HG03460 (cell line): ENCODE measurements around the gene FTCD.
"Not testable (repeated sequence)": the region's sequence is repeated elsewhere in the genome, so short reads cannot be mapped to it uniquely, and the experiment has no call there.

ENCODE experiments used
- ATAC-seq: cut with Tn5 transposase; IDR thresholded peaks from one replicate; pipeline ENCODE4 v1.9.1; 2021; ENCODE audit not compliant: unreplicated experiment

FTCD gene

DNA sequence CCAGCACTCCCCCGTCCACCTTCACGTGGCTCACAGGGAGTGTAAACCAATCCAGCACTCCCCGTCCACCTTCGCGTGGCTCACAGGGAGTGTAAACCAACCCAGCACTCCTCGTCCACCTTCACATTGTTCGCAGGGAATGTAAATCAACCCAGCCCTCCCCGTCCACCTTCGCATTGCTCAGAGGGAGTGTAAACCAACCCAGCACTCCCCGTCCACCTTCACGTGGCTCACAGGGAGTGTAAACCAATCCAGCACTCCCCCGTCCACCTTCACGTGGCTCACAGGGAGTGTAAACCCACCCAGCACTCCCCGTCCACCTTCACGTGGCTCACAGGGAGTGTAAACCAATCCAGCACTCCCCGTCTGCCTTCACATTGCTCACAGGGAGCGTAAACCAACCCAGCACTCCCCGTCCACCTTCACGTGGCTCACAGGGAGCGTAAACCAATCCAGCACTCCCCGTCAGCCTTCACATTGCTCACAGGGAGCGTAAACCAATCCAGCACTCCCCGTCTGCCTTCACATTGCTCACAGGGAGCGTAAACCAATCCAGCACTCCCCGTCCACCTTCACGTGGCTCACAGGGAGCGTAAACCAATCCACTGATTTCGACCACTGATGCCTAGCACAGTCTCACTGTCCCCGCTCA lies 14.9 kb downstream of the FTCD start:
- ATAC-seq: not testable (repeated sequence)

DNA sequence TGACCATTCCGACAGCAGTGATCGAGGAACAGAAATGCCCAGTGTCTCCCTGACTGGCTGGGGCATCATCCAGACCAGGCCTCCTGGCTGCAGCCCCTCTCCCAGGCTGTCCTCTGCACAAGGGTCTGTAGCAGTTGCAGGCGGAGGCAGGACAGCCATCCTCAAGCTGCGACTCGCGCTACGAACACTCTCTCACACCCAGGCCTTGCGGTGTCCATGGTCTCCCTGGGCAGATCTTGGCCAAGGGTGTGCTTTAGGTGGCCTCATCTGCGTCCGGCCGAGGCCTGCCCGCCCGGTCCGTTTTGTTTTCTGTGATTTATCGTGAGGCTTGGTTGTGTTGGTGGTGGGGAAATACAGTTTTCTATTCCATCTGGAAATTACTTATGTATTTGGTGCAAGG lies 15.7 kb downstream of the FTCD start:
- ATAC-seq: no peak

DNA sequence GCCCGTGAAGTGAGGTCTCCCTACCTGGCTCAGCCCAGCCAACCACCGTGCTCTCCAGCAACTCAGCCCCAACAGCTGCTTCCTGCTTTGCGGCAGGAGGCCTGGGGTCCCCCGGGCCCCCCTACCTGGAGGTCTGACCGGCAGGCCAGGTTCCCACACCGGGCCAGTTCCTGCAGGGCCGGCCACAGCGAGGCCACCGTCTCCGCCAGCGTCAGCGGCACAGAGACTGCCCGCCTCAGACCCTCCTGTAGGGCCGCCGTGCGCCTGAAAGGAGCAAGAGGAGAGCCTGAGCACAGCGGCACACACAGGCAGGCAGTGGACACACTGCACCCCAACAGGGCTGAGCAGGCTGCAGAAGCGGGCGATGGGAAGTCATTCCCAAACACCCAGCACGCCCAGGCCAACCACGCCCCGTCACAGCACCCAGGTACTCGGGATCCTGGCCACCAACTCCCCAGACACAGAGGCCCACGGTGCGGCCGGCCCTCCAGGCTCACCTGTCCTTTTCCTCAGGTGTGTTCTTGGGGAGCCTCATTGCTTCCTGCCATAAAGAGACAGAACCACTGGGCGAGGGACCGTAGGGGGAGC lies 16.9 kb downstream of the FTCD start:
- no peak for ATAC-seq

DNA sequence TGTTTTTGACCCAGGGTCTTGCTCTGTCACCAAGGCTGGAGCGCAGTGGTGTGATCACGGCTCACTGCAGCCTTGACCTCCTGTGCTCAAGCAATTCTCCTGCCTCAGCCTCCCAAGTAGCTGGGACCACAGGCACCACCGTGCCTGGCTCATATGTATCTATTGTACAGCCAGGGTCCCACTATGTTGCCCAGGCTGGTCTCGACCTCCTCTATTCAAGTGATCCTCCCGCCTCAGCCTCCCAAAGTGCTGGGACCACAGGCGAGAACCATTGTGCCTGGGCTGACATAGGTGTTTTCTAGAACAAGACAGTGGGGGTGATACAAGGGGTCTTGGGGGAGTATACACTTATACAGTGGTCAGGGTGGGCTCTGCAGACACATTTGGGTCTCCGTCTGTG lies 17.5 kb downstream of the FTCD start:
- no peak for ATAC-seq

DNA sequence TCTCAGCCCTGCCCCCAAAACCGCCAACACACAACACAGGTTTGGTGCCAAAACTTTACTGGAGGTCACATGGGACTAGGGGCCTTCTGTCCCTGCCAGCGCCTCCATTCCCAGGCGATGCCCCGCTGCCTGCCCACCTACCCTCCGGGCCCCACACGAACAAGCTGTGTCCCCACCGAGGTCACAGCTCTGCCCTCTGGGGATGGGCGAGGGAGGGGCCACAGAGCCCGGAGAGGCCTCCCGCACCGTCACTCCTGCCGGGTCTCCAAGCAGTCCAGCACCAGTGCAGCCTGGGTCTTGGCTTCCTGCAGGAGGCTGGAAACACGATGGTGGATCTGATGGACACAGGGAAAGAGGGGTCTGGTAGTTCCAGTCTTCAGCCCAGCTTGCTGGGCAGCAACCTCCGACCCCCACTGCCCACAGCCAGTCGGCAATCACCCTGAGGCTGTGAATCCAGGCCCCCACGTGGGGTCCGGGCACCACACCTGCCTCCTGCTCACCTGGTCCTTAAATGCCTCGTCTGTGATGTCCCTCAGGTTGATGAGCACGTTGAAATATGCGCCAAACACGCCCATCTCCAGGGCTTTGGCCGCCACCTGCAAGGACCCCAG lies 18.5 kb downstream of the FTCD start:
- ATAC-seq: no peak

DNA sequence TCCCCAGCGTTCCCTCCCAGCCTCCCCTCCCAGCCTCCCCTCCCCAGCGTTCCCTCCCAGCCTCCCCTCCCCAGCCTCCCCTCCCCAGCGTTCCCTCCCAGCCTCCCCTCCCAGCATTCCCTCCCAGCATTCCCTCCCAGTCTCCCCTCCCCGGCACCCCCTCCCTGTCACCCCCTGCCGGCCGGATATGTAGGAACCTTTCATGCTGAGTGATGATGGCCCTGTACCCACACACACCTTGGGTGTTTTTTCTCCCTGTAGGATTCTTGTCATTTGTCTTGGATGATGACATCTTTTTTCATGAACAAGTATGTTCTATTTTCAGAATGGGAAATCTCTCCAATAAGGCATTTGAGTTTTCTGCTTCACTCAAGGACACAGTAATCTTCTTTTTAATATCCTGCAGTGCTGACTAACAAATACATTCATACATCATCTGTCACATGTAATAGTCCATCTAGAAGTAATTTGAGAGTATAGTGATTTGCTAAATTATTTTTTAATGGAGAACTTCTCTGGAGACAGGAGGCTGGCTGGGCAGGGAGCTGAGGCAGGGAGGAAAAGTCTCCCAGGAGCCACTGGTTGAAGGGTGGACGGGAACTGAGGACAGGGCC lies 19.5 kb downstream of the FTCD start:
- no peak for ATAC-seq

DNA sequence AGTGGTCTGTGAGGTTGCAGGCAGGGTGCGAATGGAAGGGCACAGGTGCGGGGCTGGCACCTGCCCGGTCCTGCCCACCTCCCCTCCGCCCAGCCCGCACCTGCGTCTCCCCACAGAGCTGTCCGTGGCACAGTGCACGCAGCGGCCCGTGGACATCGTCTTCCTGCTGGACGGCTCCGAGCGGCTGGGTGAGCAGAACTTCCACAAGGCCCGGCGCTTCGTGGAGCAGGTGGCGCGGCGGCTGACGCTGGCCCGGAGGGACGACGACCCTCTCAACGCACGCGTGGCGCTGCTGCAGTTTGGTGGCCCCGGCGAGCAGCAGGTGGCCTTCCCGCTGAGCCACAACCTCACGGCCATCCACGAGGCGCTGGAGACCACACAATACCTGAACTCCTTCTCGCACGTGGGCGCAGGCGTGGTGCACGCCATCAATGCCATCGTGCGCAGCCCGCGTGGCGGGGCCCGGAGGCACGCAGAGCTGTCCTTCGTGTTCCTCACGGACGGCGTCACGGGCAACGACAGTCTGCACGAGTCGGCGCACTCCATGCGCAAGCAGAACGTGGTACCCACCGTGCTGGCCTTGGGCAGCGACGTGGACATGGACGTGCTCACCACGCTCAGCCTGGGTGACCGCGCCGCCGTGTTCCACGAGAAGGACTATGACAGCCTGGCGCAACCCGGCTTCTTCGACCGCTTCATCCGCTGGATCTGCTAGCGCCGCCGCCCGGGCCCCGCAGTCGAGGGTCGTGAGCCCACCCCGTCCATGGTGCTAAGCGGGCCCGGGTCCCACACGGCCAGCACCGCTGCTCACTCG lies 23.3 kb downstream of the FTCD start:
- ATAC-seq: no peak

DNA sequence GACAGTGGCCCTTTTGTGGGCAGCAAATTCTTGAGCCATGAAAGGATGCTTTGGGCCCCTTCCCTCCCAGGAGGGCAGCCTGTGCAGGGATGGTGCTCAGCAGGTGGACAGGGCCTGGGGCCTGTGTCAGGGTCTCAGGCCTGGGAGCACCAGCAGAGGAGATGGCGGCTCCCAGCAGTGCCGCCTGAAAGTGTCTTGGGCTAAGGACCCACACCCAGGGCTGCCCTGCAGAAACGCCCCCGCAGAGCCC lies 23.9 kb downstream of the FTCD start:
- no peak for ATAC-seq

DNA sequence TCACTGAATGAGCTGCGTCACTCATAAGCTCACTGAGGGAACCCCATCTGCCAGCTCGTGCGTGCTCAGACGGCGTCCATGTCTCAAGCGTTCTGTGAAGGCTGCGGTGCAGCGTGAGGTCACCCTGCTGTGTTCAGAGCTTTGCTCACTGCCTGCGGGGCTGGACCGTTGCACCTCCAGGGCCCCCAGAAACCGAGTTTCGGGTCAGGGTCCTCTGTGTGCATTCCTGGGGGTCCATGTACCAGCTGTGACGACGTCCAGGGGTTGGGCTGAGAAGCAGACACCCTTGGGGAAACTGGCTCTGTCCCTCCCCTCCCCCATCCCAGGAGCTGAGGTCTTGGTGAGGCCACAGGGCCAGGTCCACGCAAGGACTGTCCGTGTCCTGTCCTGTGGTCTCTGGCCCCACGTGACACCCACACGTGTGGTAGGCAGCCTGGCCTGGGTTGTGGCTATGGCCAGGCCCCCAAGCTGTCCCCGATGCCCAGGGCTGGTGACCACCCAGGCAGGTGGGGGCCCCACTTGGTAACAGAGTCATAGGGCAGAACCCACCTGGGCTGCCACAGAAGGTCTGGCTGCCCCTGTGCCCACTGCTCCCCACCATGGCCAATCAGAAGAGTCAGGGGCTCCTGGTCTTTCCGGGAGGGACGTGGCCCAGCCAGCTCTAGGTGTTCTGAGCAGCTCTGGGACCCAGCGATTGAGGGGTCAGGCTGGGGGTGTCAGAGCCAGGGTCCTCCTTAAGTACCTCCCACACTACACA lies 24.4 kb downstream of the FTCD start:
- no peak for ATAC-seq

DNA sequence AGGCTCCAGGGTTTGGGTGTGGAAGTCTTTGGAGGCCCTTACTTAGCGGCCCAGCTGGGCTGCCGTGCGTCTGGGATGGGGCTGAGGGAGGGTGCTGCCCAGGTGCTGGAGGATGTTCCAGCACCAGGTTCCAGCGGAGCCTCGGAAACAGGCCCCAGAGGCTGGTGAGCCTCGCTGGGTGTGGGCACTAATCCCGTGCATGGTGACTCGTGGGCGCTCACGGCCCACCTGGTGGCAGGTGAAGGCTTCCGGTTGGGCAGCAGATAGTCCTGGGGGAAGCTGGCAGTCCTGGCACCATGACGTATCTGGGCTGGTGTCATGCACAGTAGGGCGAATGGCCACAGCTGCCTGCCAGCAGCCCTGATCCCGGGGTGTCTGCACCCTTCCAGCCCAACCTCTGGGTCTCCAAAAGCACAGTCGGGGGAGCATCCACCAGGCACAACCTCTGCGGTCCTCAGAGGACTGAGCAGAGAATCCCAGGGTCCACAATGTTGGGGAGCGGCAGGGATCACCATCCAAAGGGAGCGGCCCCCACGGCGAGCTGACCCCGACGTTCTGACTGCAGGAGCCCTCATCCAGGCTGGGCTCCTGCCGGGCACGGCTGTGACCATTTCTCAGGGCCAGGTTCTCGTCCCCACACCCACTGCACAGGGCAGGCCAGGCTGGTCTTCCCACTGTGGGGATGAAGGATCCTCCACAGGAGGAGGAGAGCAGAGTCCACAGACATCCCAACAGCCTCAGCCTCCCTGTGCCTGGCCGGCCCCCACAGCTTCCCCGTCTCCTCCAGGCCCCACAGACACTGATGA lies 25.3 kb downstream of the FTCD start:
- no peak for ATAC-seq

DNA sequence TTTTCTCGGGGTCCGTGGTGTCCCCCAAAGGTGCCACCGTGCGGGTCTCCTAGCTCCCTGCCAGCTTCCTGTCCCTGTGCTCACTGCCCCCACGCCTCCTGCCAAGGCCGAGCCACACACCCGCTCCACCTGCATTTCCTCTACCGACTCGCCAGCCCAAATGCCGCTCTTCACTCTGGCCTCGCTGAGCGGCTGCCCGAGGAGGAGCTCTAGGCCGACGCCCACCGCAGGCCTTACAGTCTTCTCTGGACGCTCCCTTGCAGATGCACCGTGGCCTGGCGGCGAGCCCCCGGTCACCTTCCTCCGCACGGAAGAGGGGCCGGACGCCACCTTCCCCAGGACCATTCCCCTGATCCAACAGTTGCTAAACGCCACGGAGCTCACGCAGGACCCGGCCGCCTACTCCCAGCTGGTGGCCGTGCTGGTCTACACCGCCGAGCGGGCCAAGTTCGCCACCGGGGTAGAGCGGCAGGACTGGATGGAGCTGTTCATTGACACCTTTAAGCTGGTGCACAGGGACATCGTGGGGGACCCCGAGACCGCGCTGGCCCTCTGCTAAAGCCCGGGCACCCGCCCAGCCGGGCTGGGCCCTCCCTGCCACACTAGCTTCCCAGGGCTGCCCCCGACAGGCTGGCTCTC lies 26.3 kb downstream of the FTCD start:
- no peak for ATAC-seq

DNA sequence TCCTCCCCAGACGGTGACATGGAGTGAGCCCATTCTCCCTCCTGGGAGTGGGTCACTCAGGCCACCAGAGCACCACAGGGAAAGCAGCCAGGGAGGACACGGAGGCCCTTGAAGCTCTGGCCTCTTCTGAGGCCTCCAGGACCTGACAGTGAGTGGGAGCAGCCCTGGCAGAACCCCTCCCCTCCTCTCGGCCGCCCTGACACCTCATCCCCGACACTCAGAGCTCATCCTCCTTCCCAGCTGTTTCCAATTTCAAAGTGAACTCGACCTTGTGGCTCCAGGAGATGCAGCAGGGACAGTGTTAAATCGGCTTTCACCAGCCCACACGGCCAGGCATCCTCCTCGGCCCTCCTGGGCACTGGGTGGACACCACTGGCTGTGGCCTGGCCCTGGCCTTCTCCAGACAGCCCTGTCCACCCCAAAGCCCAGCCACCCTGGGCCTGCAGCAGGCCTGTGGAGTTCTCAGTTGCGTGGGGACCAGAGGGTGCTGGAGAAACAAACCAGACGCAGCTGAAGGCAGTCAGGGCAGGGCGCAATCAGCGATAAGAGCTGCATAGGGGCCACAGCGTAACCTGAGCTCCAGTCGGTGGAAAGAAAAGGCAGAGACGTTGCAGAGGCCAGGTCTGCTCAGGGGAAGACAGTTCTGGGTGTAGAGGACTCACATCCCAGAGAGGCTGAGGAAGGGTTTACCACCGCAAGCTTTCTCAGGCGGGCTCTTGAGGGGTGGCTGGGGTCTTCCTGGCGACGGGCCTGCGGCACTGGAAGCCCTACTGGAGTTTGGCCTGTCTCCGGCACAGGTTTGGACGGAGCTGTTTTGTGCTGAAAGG lies 27.1 kb downstream of the FTCD start:
- no peak for ATAC-seq

DNA sequence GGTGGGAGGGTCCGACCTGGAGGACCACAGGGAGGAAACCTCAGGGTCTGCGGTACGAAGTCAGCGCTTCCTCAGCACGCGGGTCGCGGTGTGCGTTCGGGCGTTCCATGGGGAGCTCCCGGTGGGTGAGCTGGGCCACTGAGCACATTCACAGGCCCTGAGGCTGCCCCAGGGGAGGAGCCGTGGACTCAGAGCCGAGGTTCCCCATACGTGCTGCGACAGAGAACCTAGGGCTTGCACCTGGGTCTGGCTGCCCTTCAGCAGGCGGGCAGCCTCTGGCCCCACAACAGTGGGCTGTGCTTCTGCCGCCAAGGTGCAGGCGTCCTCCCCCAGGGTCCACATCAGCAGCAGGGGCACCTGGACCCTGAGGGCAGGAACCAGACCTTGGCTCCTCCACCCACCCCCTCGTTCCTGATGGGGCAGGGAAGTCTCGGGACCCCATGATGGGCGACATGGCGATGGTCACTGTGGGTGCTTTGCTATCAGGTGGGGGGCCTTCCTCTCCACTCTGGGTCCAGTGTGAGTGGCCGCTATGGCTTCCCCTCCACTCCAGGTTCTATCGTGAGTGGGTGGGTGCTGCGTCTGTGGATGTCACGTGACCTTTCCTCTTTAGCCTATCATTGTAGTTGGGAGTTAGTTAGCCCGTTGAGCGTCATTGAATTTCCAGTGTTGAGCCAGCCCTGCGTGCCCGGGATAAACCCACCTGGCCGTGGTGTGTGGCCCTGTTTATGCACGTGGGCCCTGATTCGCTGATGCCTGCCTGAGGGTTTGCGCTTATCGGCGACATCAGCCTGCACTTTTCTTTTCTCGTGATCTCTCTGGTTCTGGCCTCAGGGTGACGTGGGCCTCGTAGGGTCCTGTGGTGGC lies 27.9 kb downstream of the FTCD start:
- ATAC-seq: no peak

DNA sequence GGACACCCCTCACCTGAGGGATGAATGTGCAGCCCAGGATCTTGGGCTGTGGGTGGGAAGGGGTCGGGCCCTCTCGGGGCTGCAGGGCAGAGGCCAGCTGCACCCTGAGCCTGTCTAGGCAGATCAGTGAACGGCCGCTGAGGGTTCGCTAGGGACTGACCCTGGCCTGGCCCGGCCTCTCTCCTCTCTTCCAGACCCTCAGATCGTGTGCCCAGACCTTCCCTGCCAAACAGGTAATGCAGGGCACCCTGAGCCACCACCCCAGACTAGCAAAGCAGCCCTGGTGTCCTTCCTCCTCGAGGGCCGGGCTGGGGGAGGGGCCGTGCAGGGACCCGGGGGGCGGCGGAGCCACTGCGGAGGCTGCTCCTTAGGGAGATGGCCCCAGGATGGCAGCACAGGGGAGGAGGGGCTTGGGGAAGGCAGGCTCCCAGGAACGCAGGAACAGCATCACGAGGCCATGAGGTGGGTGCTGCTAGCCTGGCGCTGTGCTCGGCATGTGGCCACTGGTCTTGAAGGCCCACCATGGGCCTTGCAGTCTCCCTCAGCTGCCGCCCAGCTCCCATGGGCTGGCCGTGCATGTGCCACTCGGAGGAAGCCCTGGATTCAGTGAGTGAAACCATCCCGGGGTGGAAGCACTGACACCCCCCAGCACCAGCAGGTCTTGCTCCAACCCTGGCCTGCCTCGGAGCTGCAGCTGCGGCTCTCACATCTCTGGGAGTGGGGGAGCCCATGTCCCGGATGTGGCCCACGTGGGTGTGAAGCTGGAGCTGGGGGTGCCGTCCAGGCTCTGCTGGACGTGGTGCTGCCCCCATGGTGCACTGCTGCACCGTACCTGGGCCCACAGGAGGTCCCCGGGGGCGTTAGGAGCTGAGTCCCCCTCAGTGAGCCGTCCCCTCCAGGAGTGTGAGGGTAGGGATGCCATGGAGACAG lies 28.8 kb downstream of the FTCD start:
- ATAC-seq: no peak

DNA sequence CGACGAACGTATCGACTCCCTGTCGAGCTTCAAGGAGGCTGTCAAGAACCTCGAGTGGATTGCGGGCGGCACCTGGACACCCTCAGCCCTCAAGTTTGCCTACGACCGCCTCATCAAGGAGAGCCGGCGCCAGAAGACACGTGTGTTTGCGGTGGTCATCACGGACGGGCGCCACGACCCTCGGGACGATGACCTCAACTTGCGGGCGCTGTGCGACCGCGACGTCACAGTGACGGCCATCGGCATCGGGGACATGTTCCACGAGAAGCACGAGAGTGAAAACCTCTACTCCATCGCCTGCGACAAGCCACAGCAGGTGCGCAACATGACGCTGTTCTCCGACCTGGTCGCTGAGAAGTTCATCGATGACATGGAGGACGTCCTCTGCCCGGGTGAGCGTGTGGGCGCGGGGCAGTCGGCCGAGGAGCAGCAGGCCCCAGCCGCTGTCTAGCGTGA lies 29.5 kb downstream of the FTCD start:
- ATAC-seq: no peak

DNA sequence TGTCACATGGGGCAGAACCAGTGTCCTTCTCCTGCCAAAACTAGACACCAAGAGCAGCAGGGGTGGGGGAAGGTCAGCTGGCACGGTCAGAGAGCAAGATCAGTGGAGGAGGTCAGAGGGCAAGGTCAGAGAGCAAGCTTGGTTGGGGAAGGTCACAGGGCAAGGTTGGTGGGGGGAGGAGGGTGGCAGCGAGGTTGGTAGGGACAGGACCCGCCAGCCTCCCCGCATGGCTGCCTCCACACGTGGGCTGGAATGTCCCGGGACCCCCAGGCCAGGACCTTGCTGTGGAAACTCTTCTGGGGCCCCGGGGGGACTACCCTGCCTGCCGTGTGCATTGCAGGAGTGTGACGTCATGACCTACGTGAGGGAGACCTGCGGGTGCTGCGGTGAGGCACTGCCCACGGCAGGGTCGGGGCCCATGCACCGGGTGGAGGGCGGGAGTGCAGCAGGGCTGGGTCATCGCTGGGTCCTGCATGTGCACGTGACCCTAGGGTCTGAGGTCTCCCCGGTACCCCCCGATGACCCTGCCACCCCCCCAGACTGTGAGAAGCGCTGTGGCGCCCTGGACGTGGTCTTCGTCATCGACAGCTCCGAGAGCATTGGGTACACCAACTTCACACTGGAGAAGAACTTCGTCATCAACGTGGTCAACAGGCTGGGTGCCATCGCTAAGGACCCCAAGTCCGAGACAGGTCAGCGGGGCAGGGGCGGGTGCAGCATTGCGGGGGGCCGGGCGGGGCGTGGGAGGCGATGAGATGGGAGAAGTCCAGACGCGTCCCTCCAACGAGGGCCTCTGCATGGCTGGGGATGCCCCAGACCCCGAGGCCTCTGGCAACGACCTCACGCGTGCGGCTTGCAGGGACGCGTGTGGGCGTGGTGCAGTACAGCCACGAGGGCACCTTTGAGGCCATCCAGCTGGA lies 30.2 kb downstream of the FTCD start:
- ATAC-seq: no peak
